Ovary (tissue), 9 donors: Measurements from ENCODE around the gene FST. TPM values are rescaled to one million over a fixed set of nuclear protein-coding genes. Genes with fewer than 3 reads are reported as not detected.

Experiments used
- DNase-seq, 5 donors: peaks; one replicate each; pipeline ENCODE4 v3.0.0-alpha.2; 2019 to 2020
- H3K27ac ChIP-seq, 2 donors: fragments of 200-600 bp; one replicate each; pipeline versions ENCODE4 v1.5.1 to v1.8.0; 2019 to 2022
- H3K27me3 ChIP-seq: fragments of 200-600 bp; one replicate; pipeline ENCODE4 v1.8.0; 2022
- H3K36me3 ChIP-seq: fragments of 200-600 bp; sonication (generic); one replicate; pipeline ENCODE4 v1.5.1; 2019
- H3K4me1 ChIP-seq: one replicate; pipeline ENCODE4 v1.8.1; 2013; ENCODE audit warnings: mild to moderate bottlenecking, moderate library complexity; ENCODE audit not compliant: insufficient read depth
- H3K4me3 ChIP-seq: fragments of 200-600 bp; sonication (generic); one replicate; pipeline ENCODE4 v1.5.1; 2017
- H3K9me3 ChIP-seq, 2 donors: fragments of 200-600 bp in 1 of 2; sonication (generic) in 1 of 2; one replicate each; pipeline versions ENCODE4 v1.5.1 to v1.8.1; 2013 to 2019; ENCODE audit warnings: mild to moderate bottlenecking in 1 of 2, moderate library complexity in 1 of 2
- EP300 ChIP-seq: sonication (generic); formaldehyde crosslinking; IDR thresholded peaks from one replicate; pipeline ENCODE4 v1.6.1; 2017; ENCODE audit warnings: antibody characterized with exemption
- POLR2A ChIP-seq: fragments of 450-650 bp; IDR thresholded peaks from one replicate; pipeline ENCODE4 v1.6.1; 2017; ENCODE audit warnings: antibody characterized with exemption, mild to moderate bottlenecking, moderate library complexity
- WGBS, 3 donors: extraction: QIAGEN DNeasy Blood & Tissue Kit in 1 of 3; methylation state at CpG; one replicate each; pipeline versions ENCODE4 v1.1.5 to v1.1.7; 2013 to 2017; 5-methylcytosine and 5-hydroxymethylcytosine counted together
- intact Hi-C, 4 donors: fragments of 100-400 bp; cut with DNase I; formaldehyde crosslinking; loops; one replicate each; pipeline versions ENCODE4 v1.11.0 to v1.15.1; 2022 to 2023
- polyA plus RNA-seq, 2 donors: library from polyadenylated mRNA; stranded (reverse); fragments of 200-250 nt in 1 of 2; fragments of 350-450 nt in 1 of 2; fragmentation: Illumina TruSeq in 1 of 2; extraction: RNeasy Lipid Tissue Mini Kit (QIAGEN cat#74804) in 1 of 2; gene quantifications; one replicate each; pipeline ENCODE4 v1.2.3, GENCODE V29; 2013 to 2014
- total RNA-seq, 7 donors: library from RNA; depleted of rRNA in 2 of 7; stranded (reverse); fragments of >200 nt in 2 of 7; fragmentation: NEBNext Ultra II Directional in 3 of 7; extraction: Animal tissue kit (Norgen Biotek cat#: 25700) in 3 of 7; gene quantifications; one replicate each; pipeline versions ENCODE4 v1.1.0 to v1.2.4, GENCODE V29; 2016 to 2023
- TF ChIP-seq, protein P1 (sequence below), 3 donors: fragments of 450-650 bp in 2 of 3; fragments of 200-600 bp in 1 of 3; IDR thresholded peaks; one replicate each; pipeline versions ENCODE4 v1.5.1 to v1.8.0; 2016 to 2022; ENCODE audit warnings: antibody characterized with exemption in 3 of 3, mild to moderate bottlenecking in 1 of 3
- donor health status: DM: no; HTN: no; CAD: no; lungs with moderate emphysema.
- donor health status: DM: no; HTN: no; CAD: no.
- donor health status: Bipolar disorder and iron deficiency.
- donor health status: DM: yes; HTN: yes; CAD: no.
- donor health status: DM: no; HTN: no; CAD: no.
- donor health status: DM: yes; HTN: yes; CAD: no.

The FST gene
- total and polyA plus RNA-seq, 9 donors, result 1.0 to 9.8 (median 3.5) TPM

- Histone ChIP-seq H3K9me3 (no peaks in the 10 kb centered on the region), H3K27me3 (no peaks in the 10 kb centered on the region), H3K36me3 (no peaks in the 10 kb centered on the region), H3K4me1 (no peaks in the 10 kb centered on the region), H3K4me3 (no peak overlapping the region), H3K27ac (no peak overlapping the region)
- TF ChIP-seq, protein P1, sequence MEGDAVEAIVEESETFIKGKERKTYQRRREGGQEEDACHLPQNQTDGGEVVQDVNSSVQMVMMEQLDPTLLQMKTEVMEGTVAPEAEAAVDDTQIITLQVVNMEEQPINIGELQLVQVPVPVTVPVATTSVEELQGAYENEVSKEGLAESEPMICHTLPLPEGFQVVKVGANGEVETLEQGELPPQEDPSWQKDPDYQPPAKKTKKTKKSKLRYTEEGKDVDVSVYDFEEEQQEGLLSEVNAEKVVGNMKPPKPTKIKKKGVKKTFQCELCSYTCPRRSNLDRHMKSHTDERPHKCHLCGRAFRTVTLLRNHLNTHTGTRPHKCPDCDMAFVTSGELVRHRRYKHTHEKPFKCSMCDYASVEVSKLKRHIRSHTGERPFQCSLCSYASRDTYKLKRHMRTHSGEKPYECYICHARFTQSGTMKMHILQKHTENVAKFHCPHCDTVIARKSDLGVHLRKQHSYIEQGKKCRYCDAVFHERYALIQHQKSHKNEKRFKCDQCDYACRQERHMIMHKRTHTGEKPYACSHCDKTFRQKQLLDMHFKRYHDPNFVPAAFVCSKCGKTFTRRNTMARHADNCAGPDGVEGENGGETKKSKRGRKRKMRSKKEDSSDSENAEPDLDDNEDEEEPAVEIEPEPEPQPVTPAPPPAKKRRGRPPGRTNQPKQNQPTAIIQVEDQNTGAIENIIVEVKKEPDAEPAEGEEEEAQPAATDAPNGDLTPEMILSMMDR (IDR thresholded peaks at IDR 0.05), result no peak
- TF ChIP-seq EP300 (no peak), POLR2A (no peak)
- no peak for DNase-seq
- WGBS, 3 donors, result 65 to 77% (median 71%) methylated on average over 1 of the region's 1 CpG
- intact Hi-C loops, result no loop called here
These were observed 34.9 kb upstream of the FST start for GRCh38 chr5:53445569-53445968.

- no peak for TF ChIP-seq POLR2A
- TF ChIP-seq EP300, result no peak
- TF ChIP-seq, protein P1 (IDR thresholded peaks at IDR 0.05), result no peak
- Histone ChIP-seq H3K36me3 (no peaks in the 10 kb centered on the region), H3K27ac (no peak overlapping the region), H3K9me3 (no peaks in the 10 kb centered on the region), H3K4me3 (no peak overlapping the region), H3K27me3 (no peaks in the 10 kb centered on the region), H3K4me1 (no peaks in the 10 kb centered on the region)
- DNase-seq, result no peak
- WGBS, 3 donors, result 90 to 97% (median 90%) methylated on average over 2 of the region's 2 CpGs
- intact Hi-C loops, result no loop called here
These were observed 33.5 kb upstream of the FST start for GRCh38 chr5:53446908-53447307.

- no peak overlapping the region for H3K4me3 ChIP-seq
- no peaks in the 10 kb centered on the region for H3K9me3 ChIP-seq
- H3K27ac ChIP-seq, result no peak overlapping the region
- no peaks in the 10 kb centered on the region for H3K27me3 ChIP-seq
- TF ChIP-seq POLR2A (no peak), EP300 (no peak)
- TF ChIP-seq, protein P1 (IDR thresholded peaks at IDR 0.05), result no peak
- H3K36me3 ChIP-seq, result no peaks in the 10 kb centered on the region
- no peaks in the 10 kb centered on the region for H3K4me1 ChIP-seq
- 76 to 90% (median 80%) methylated on average over 1 of the region's 1 CpG for WGBS, 3 donors
- no peak for DNase-seq
- intact Hi-C loops, result no loop called here
These were observed 31.6 kb upstream of the FST start for GRCh38 chr5:53448851-53449250.

DNA sequence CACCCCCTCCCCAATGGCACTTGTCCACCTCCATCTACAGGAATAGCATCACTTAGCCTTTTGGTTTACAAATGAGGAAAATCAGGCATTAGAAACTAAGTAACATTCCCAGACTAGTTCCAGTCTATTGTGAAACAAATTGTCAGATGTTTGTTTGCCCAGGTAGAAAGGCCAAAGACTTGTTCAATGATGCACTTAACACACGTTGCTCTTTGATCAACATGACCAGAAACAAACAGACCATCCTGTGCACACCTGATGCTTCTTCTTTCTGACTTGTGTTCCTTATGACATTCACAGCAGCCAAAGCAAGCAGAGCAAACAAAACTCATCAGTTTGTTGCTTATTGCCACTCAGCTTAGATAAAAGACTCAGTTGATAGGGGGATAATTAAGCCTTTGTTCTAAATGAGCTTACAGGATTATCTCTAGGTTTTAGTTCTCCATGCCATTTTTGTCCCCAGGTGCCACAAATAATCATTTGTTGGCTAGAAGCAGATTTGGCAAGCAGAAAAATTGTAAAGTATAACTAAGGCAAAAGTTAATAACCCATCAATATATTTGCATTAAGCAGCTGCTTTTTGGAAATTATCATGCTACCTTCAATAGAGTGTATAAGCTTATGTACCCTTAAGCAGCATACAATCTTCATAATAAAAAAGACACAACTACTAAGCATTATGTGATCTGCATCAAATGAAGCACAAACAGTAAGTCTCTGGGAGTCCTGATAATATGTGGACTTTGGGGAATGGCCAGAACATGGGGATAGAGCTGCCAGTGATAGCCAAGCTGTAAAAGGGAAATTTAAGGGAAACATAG lies 26.3 kb upstream of the FST start:
- Histone ChIP-seq H3K4me3 (no peak overlapping the region), H3K27ac (no peak overlapping the region), H3K4me1 (no peaks in the 10 kb centered on the region), H3K27me3 (no peaks in the 10 kb centered on the region), H3K36me3 (no peaks in the 10 kb centered on the region), H3K9me3 (no peaks in the 10 kb centered on the region)
- DNase-seq, result no peak
- intact Hi-C loops, result no loop called here
- 52 to 61% (median 54%) methylated on average over 1 of the region's 1 CpG for WGBS, 3 donors
- TF ChIP-seq EP300 (no peak), POLR2A (no peak)
- TF ChIP-seq, protein P1 (IDR thresholded peaks at IDR 0.05), result no peak
